ENCODE measurements around the gene KCMF1. TPM values are rescaled to one million over a fixed set of nuclear protein-coding genes. Genes with fewer than 3 reads are reported as not detected.
A peak's percentile ranks its signal among the peaks of the same experiment; 100 is the strongest.

Gene KCMF1
- total RNA-seq, result 100 to 1,000 TPM in 1 of 2 donors, 10 to 100 TPM in 1; 77.3 to 108 TPM

DNA sequence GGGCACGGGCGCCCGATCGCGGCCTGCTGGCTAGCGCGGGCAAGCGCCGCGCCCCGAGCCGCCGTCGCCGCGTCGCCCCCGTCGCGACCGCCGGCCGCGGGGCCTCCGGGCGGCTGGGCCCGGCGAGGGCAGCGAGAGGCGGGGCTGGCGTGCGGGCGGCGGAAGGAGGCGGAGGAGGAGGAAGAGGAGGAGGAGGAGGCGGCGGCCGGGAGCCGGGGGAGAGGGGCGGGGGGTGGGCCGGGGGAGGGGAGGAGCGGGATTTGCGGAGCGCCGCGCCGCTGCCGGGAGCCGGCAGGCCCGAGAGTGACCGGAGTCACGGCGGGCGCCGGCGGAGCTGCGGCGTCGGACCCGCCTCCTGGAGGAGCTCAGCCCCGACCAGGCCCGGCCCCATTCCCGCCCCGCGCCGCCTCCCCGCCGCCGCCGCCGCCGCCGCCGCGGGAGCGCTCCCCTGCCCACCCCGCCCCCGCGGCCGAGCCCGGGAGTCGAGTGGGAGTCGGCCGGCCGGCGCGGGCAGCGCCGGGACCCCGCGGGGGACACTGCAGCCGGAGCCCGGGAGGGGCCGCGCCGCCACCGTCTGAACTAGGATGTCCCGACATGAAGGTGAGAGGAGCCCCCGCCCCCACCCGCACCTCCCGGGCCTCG lies at the start of gene KCMF1:
Gene KCMF1, plus strand, starts transcription at position 294 of the 642 bp plus-strand sequence. Its CDS starts 291 bp downstream, at position 585.
- Mint-ChIP-seq H3K4me3 (peak within 1 kb of the TSS; percentile 98), H3K9me3 (no peaks in the 10 kb centered on the region), H3K27me3 (no peaks in the 10 kb centered on the region)

DNA sequence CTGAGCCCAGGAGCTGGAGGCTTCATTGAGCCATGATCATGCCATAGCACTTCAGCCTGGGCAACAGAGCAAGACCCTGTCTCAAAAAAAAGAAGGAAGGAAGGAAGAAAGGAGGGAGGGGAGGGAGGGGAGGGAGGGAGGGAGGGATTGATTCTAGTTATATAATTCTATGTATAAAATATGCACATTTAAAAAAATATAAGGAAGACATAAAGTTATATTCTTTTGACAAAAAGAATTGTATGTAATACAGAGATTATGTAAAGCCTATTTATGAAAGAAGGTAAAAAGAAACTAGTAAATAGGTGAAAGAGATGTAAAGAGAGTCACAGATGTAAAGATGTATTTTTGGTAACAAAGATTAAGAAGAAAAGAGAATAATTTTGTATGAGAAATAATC lies 48.0 kb upstream of the KCMF1 start:
- no peak for ATAC-seq (replicated peaks)
- Mint-ChIP-seq H3K27me3 (no peaks in the 10 kb centered on the region), H3K4me3 (peak overlapping the region; percentile 94)

More for the DNA sequence above, at the start of gene KCMF1:
- Mint-ChIP-seq H3K4me1 (peaks cover 21% of the 10 kb centered on the region), H3K36me3 (ENCODE audit: low read depth) (peaks cover 72% of the 10 kb centered on the region), H3K27ac (peak within 1 kb of the TSS; percentile 100)
- ATAC-seq (replicated peaks), result peak; percentile 69

DNA sequence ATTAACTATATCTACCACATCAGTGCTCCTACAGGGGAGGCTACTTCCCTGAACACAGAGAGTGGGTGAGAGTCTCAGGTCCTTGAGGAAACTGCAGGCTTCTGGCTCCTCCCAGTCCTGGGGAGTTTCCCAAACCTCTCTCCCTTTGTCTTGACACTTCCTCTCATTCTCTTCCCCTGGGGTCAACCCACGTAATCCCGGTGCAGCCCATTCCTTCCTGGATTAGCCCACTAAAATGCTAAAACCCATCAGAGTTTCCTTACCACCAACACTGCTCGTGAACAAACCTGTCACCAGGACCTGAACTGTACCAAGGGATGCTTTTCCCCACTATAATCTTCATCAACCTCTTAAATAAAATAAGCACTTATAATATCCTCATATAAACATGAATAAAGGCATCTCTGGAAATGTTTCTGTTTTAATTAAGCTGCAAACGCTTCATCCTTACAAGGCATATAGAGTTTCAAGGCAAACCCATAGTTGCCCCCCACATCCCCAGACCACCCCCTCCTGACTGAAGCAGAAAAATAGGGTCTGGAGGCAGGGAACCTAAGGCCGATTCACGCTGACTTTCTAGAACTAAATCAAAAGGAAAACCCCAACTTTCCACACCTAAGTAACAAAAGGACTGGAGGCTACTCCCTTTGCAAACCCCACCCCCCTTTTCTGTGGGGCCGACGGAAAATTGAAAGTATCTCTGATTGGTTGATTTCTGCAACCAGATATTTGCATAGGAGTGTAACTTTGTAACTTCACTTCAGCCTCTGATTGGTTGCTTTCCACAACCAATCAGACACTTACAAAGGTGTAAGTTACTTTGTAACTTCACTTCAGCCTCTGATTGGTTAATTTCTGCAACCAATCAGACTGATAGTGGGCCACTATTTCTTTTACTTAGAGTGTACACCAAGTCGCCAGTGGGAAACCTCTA lies 46.5 kb upstream of the KCMF1 start:
- H3K4me3 Mint-ChIP-seq, result peak overlapping the region; percentile 94
- peak; percentile 44 for ATAC-seq (replicated peaks)

More for the DNA sequence above, 48.0 kb upstream of the KCMF1 start:
- no peak overlapping the region for H3K27ac Mint-ChIP-seq
- H3K4me1 Mint-ChIP-seq, result peaks cover 44% of the 10 kb centered on the region
- peaks cover 13% of the 10 kb centered on the region for H3K36me3 Mint-ChIP-seq (ENCODE audit: low read depth)
- no peaks in the 10 kb centered on the region for H3K9me3 Mint-ChIP-seq

DNA sequence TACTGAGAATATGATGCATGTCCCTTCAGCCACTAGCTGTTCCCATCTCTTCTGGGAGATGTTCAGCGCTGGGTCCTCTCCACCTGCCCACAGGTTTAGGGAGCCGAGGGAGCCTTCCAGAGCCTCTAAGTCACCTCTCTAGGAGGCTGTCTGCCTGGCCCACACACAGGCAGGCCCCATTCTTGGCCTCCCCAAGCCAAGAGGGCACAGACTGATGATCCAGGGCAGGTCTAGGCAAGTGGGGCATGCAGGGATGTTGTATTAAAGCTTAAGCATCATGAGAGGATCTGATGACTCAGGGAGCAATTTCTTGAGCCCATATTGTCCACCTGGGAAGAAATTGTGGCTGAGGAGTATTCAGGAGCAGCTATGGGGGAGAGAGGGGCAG lies 45.6 kb upstream of the KCMF1 start:
- H3K27me3 Mint-ChIP-seq, result no peaks in the 10 kb centered on the region
- no peaks in the 10 kb centered on the region for H3K9me3 Mint-ChIP-seq
- peak; percentile 5 for ATAC-seq (replicated peaks)
- H3K27ac Mint-ChIP-seq, result peak overlapping the region; percentile 91
- H3K36me3 Mint-ChIP-seq (ENCODE audit: low read depth), result peaks cover 13% of the 10 kb centered on the region
- peaks cover 27% of the 10 kb centered on the region for H3K4me1 Mint-ChIP-seq
- H3K4me3 Mint-ChIP-seq, result peak overlapping the region; percentile 94

More for the DNA sequence above, 46.5 kb upstream of the KCMF1 start:
- peak overlapping the region; percentile 91 for H3K27ac Mint-ChIP-seq
- peaks cover 13% of the 10 kb centered on the region for H3K36me3 Mint-ChIP-seq (ENCODE audit: low read depth)
- H3K27me3 Mint-ChIP-seq, result no peaks in the 10 kb centered on the region
- no peaks in the 10 kb centered on the region for H3K9me3 Mint-ChIP-seq
- peaks cover 36% of the 10 kb centered on the region for H3K4me1 Mint-ChIP-seq

DNA sequence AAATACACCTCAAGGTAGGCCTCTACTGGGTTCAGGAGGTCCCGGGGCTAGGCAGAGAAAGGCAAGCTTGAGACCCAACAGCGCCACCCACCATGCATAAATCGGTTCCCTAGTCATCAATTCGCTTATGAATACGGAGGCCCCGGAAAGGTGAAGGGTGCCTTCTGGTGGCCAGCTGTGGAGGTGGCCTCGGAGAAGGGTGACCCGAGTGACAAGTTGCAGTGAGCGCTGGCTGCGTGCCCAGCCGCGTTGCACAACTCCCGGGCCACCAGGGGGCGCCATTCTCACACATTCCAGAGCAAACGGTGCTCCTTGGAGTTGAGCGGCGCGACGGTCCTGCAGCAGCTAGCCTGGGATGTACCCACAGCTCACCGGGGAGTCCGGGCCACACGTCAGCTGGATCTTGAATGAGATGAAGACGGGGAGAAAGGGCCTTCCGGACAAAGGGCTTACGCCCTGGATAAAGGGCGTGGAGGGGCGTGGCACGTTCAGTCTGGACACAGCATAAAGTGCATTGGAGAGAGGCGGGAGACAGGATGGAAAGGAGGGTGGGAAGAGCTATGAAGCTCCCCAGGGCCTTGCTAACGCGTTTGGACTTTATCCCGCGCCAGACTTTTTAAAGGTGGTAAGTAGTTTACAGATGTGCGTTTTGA lies 45.1 kb upstream of the KCMF1 start:
- H3K9me3 Mint-ChIP-seq, result no peaks in the 10 kb centered on the region
- peak overlapping the region; percentile 94 for H3K4me3 Mint-ChIP-seq
- H3K27me3 Mint-ChIP-seq, result no peaks in the 10 kb centered on the region
- H3K27ac Mint-ChIP-seq, result peak overlapping the region; percentile 91
- peak; percentile 83 for ATAC-seq (replicated peaks)
- H3K36me3 Mint-ChIP-seq (ENCODE audit: low read depth), result peaks cover 13% of the 10 kb centered on the region
- H3K4me1 Mint-ChIP-seq, result peaks cover 25% of the 10 kb centered on the region

DNA sequence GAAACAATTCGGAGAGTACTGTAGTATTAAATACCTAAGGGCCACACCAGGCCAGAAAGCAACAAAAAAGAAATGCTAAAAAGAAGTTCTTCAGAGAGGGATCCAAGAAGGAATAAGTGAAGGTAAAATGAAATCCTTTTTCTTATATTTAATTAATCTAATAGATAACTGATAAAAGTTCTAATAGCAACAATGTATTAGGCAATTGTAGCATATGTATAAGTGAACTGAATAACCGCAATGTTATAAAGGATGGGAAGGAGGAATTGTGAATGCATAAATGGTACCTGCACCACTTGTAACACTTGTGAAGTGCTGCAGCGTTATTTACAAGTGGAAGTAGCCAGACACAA lies 43.7 kb upstream of the KCMF1 start:
- Mint-ChIP-seq H3K27me3 (no peaks in the 10 kb centered on the region), H3K27ac (peak overlapping the region; percentile 91), H3K4me1 (peaks cover 36% of the 10 kb centered on the region), H3K4me3 (peak overlapping the region; percentile 94), H3K36me3 (ENCODE audit: low read depth) (peaks cover 13% of the 10 kb centered on the region), H3K9me3 (no peaks in the 10 kb centered on the region)
- ATAC-seq (replicated peaks), result no peak

DNA sequence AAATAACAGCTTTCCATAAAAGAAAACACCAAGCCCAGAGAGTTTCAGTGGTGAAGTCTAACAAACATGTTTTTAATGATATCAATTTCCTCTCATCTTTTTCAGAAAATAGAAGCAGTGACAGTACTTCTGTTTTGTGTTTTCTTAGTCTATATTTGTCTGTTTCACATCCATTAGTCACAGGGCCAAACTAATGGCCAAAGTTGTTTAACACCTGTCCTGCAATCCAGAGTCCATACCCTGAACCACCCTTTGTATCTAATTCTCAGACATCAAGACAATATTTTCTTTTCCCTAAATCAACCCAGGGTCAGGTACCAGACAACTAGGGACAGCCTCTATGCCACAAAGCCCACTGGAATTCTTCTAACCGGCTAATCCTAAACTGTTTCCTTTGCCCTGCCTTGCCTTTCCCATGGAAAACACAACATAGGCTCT lies 39.6 kb upstream of the KCMF1 start:
- peak overlapping the region; percentile 68 for H3K27ac Mint-ChIP-seq
- peaks cover 7% of the 10 kb centered on the region for H3K36me3 Mint-ChIP-seq (ENCODE audit: low read depth)

DNA sequence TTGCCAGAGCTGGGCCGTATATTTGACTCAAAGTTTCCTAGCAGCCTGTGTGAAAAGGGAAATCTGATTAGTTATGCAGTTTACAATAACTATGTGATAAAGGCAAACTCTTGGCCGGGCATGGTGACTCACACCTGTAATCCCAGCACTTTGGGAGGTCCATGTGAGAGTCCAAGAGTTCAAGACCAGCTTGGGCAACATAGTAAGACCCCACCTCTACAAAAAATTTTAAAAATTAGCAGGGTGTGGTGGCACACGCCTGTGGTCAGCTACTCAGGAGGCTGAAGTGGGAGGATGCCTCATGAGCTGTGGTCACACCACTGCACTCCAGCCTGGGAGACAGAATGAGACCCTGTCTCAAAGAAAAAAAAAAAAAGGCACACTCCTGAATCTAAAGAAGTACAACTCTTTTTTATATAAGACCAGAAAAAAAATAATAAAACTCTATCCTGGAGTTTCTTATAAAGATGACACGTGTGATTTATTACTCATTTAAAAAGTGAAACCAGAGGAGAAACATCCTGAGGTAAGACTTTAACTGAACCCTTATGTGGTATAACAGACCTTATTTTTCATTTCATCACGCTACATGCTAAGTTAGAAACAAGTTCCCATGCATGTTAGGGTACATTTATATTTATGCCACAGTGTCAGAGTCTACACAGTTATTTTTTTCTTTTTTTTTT lies 32.6 kb upstream of the KCMF1 start:
- Mint-ChIP-seq H3K27me3 (no peaks in the 10 kb centered on the region), H3K4me3 (peak overlapping the region; percentile 79), H3K9me3 (no peaks in the 10 kb centered on the region), H3K4me1 (peaks cover 23% of the 10 kb centered on the region), H3K27ac (peak overlapping the region; percentile 87), H3K36me3 (ENCODE audit: low read depth) (peaks cover 13% of the 10 kb centered on the region)
- ATAC-seq (replicated peaks), result peak; percentile 68

More for the DNA sequence above, 39.6 kb upstream of the KCMF1 start:
- peaks cover 24% of the 10 kb centered on the region for H3K4me1 Mint-ChIP-seq
- peak overlapping the region; percentile 35 for H3K4me3 Mint-ChIP-seq
- H3K27me3 Mint-ChIP-seq, result no peaks in the 10 kb centered on the region
- ATAC-seq (replicated peaks), result peak; percentile 28
- no peaks in the 10 kb centered on the region for H3K9me3 Mint-ChIP-seq

DNA sequence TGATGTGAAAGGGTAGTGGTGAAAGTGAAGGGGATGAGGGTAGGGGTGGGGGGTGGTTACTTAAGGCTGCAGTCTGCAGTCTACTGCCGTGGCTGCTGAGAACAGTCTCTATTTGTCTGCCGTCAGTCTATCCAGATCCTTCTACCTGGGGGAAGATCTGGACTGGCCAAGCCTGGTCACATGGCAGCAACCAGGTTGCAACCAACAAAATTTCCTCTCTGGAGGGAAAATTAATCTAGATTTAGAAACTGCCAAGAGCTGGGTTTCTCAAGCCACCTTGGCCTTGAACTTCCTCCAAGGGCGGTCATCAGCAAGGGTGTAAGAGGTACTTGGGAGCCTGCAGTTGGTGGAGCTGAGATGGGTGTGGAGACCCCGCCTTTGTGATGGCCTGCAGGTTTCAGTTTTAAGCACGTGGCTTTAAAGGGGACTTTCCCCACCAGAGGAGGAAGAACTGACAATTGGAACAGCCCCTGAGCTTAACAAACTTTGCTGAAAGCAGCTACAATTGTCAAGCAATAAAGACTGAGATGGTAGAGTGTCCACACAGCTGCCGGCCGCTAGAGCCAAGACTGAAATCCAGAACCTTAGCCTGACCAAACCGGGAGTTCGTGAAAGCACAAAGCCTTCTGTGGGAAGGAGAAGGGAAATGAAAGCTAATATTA lies 31.4 kb upstream of the KCMF1 start:
- peak overlapping the region; percentile 79 for H3K4me3 Mint-ChIP-seq
- ATAC-seq (replicated peaks), result peak; percentile 66
- H3K27me3 Mint-ChIP-seq, result no peaks in the 10 kb centered on the region
- H3K4me1 Mint-ChIP-seq, result peaks cover 32% of the 10 kb centered on the region
- peaks cover 26% of the 10 kb centered on the region for H3K36me3 Mint-ChIP-seq (ENCODE audit: low read depth)
- no peaks in the 10 kb centered on the region for H3K9me3 Mint-ChIP-seq
- peak overlapping the region; percentile 87 for H3K27ac Mint-ChIP-seq

DNA sequence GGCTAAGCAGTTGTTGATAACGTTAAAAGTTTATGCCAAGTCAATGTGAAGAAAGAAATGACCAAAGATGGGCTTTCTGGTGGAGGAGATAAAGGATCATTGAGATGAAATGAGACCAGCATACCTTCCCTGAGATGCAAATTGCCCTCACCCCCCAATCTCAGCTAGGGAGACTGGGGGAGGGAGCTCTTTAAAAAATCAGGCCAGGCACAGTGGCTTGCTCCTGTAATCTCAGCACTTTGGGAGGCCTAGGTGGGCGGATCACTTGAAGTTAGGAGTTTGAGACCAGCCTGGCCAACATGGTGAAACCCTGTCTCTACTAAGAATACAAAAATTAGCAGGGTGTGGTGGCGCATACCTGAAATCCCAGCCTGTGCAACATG lies 30.9 kb upstream of the KCMF1 start:
- ATAC-seq (replicated peaks), result no peak
- H3K36me3 Mint-ChIP-seq (ENCODE audit: low read depth), result peaks cover 30% of the 10 kb centered on the region
- H3K27me3 Mint-ChIP-seq, result no peaks in the 10 kb centered on the region
- peak overlapping the region; percentile 79 for H3K4me3 Mint-ChIP-seq
- H3K9me3 Mint-ChIP-seq, result no peaks in the 10 kb centered on the region
- peaks cover 36% of the 10 kb centered on the region for H3K4me1 Mint-ChIP-seq
- H3K27ac Mint-ChIP-seq, result peak overlapping the region; percentile 87

DNA sequence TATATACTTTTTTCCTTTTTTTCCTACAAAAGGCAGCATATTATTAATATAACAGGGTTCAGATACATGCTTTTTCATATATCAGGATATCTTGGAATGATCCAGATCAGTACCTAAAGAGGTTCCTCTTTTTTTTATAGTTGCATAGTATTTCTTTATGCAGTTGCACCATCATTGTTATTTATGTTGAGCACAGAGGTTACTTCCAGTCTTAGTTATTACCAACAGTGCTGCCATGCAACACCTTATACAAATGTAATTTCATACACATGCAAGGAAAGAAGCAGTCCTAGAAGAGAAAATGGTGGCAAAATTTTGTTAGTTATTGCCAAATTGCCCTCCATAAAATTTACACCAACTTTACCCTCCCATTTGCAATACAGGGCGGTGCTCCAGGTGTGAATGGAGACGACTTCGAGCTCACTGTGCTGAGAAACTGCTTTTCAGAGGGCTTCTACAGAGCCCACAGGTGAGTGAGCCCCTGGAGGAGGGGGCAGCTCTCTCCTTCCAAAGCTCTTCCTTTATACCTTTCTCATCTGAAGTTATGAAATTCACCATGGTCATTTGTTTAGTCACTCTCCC lies 30.0 kb upstream of the KCMF1 start:
- H3K4me1 Mint-ChIP-seq, result peaks cover 40% of the 10 kb centered on the region
- no peak overlapping the region for H3K27ac Mint-ChIP-seq
- peak overlapping the region; percentile 79 for H3K4me3 Mint-ChIP-seq
- H3K27me3 Mint-ChIP-seq, result no peaks in the 10 kb centered on the region
- no peak for ATAC-seq (replicated peaks)
- H3K9me3 Mint-ChIP-seq, result no peaks in the 10 kb centered on the region
- peaks cover 34% of the 10 kb centered on the region for H3K36me3 Mint-ChIP-seq (ENCODE audit: low read depth)

DNA sequence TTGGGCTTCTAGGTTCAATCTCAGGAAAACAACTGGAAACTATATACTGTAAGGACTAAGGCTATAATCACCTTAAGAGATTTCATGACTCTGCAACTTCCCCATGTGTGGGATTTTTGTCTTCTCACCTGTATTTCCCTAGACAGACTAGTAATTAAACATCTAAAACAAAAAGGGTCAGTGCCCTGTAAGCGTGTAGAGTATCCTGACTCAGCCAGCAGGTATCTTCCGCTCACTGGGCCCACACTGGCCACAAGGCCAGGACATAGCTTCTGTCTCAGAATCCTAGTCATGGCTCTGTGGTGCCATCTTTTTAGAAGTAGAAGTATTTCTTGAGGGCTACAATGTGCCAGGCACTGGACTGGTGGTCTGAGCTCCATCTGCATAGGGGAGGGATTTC lies 28.8 kb upstream of the KCMF1 start:
- Mint-ChIP-seq H3K4me1 (peaks cover 42% of the 10 kb centered on the region), H3K27me3 (no peaks in the 10 kb centered on the region), H3K9me3 (no peaks in the 10 kb centered on the region), H3K27ac (peak overlapping the region; percentile 95), H3K36me3 (ENCODE audit: low read depth) (peaks cover 46% of the 10 kb centered on the region), H3K4me3 (peak overlapping the region; percentile 85)
- ATAC-seq (replicated peaks), result no peak

DNA sequence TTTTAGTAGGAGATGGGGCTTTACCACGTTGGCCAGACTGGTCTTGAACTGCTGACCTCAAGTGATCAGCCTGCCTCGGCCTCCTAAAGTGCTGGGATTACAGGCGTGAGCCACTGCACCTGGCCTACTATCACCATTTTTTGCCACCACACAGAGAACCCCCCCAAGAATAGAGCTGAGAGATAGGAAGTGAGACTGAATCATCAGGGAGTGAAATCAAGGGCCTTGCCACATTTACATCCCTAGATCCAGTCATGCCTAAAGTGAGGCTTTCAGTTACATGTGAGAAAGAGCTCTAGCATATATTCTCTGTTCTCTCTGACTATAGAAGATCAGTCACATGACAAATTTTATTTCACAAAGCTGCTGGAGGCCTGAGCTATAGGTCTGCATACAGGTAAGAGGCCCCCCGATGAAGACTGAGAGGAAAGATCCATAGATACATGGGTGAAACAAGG lies 28.0 kb upstream of the KCMF1 start:
- H3K27me3 Mint-ChIP-seq, result no peaks in the 10 kb centered on the region
- H3K4me3 Mint-ChIP-seq, result peak overlapping the region; percentile 85
- H3K36me3 Mint-ChIP-seq (ENCODE audit: low read depth), result peaks cover 49% of the 10 kb centered on the region
- peaks cover 41% of the 10 kb centered on the region for H3K4me1 Mint-ChIP-seq
- no peaks in the 10 kb centered on the region for H3K9me3 Mint-ChIP-seq
- peak overlapping the region; percentile 95 for H3K27ac Mint-ChIP-seq
- ATAC-seq (replicated peaks), result peak; percentile 33

Data from activated T-helper 17 cell treated with anti-CD3 and anti-CD28 coated beads, Interleukin-2, amount 50 U/mL, for 72 hours (primary cell).